MM.1S (cell line): ENCODE measurements around the gene FOXG1.

Source experiments
- DNase-seq: peaks from one replicate; pipeline ENCODE4 v3.0.0-alpha.2; 2015
- H2AFZ ChIP-seq: fragments of 300-600 bp; sonication (generic); 2 replicates; pipeline ENCODE4 v1.6.0; 2016; ENCODE audit warnings: antibody characterized with exemption, low read length
- H3F3A ChIP-seq: fragments of 300-600 bp; sonication (generic); 2 replicates; pipeline ENCODE4 v1.6.1; 2016; ENCODE audit warnings: mild to moderate bottlenecking, antibody characterized with exemption, low read length, moderate library complexity, mixed read lengths; ENCODE audit not compliant: insufficient read depth
- H3K27ac ChIP-seq: fragments of 300-600 bp; sonication (generic); 2 replicates; pipeline ENCODE4 v1.5.1; 2016; ENCODE audit warnings: mild to moderate bottlenecking, low read length
- H3K27me3 ChIP-seq: fragments of 300-600 bp; sonication (generic); replicated peaks from 2 replicates; pipeline ENCODE4 v1.6.0; 2016; ENCODE audit warnings: low read length; ENCODE audit not compliant: insufficient read depth
- H3K36me3 ChIP-seq: fragments of 300-600 bp; sonication (generic); replicated peaks from 2 replicates; pipeline ENCODE4 v1.6.1; 2016; ENCODE audit warnings: mild to moderate bottlenecking, low read length, mixed read lengths; ENCODE audit not compliant: insufficient read depth
- H3K4me1 ChIP-seq: fragments of 300-600 bp; sonication (generic); 2 replicates; pipeline ENCODE4 v1.6.1; 2016; ENCODE audit warnings: low read length, mixed read lengths
- H3K4me2 ChIP-seq: fragments of 300-600 bp; sonication (generic); 2 replicates; pipeline ENCODE4 v1.6.0; 2016; ENCODE audit warnings: low read depth, low read length
- H3K4me3 ChIP-seq: fragments of 300-600 bp; sonication (generic); 2 replicates; pipeline ENCODE4 v1.5.1; 2016; ENCODE audit warnings: low read length, mixed read lengths
- H3K79me2 ChIP-seq: fragments of 300-600 bp; sonication (generic); 2 replicates; pipeline ENCODE4 v1.6.1; 2016; ENCODE audit warnings: mixed run types, low read length, mixed read lengths
- H3K9ac ChIP-seq: fragments of 300-600 bp; sonication (generic); 2 replicates; pipeline ENCODE4 v1.6.1; 2016; ENCODE audit warnings: low read length, mixed read lengths
- H3K9me2 ChIP-seq: fragments of 300-600 bp; sonication (generic); replicated peaks from 2 replicates; pipeline ENCODE4 v1.6.1; 2016; ENCODE audit warnings: mild to moderate bottlenecking, low read length, mixed read lengths; ENCODE audit not compliant: insufficient read depth
- H3K9me3 ChIP-seq: fragments of 300-600 bp; sonication (generic); replicated peaks from 2 replicates; pipeline ENCODE4 v1.6.1; 2016; ENCODE audit warnings: mild to moderate bottlenecking, low read length, mixed read lengths; ENCODE audit not compliant: insufficient read depth
- H4K20me1 ChIP-seq: fragments of 300-600 bp; sonication (generic); 2 replicates; pipeline ENCODE4 v1.6.1; 2016; ENCODE audit warnings: mild to moderate bottlenecking, low read length, moderate library complexity, mixed read lengths; ENCODE audit not compliant: insufficient read depth
- EZH2 ChIP-seq: fragments of 300-600 bp; sonication (generic); optimal IDR thresholded peaks from 2 replicates; pipeline ENCODE3; 2017; ENCODE audit warnings: low read depth, mild to moderate bottlenecking, antibody characterized with exemption, low read length, mixed read lengths
- EZH2phosphoT487 ChIP-seq: fragments of 300-600 bp; sonication (generic); IDR thresholded peaks from 2 replicates; pipeline ENCODE4 v1.6.1; 2018; ENCODE audit warnings: antibody characterized with exemption, low read length
- TF ChIP-seq, protein P1 (sequence below): fragments of 300-600 bp; sonication (generic); IDR thresholded peaks from 2 replicates; pipeline ENCODE4 v1.5.1; 2016; ENCODE audit warnings: antibody characterized with exemption, low read length, mixed read lengths

FOXG1 gene

DNA sequence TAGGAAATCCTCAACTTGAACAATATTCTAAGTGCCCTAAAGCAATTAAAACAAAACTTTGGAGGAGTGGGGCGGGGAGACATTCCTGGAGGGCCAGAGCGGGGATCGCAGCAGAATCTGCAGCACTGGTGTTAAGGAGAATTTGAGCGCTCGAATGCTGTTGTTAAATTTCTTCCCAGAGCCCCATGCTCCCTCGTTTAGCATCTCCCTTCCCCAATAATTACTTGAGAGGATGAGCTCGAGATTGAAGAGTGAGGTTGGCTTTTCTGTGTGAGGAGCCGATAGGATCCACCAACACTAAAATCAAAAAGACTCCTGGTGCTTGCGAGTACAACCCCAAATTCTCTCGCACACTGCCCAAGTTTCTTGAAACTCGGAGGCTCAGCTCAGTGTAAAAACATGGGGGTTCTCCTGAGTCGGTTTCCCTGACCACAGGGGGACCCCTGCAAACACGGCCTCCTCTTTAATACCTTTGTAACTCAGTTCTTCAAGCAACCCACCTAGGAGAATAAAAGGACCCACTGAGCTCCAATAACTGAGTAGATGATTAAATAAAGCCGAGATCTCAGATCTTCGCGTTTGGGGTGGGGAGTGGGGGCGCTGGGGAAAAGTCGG is 10.2 kb upstream of the FOXG1 start:
- H4K20me1 ChIP-seq = no peaks in the 10 kb centered on the region
- TF ChIP-seq, protein P1, sequence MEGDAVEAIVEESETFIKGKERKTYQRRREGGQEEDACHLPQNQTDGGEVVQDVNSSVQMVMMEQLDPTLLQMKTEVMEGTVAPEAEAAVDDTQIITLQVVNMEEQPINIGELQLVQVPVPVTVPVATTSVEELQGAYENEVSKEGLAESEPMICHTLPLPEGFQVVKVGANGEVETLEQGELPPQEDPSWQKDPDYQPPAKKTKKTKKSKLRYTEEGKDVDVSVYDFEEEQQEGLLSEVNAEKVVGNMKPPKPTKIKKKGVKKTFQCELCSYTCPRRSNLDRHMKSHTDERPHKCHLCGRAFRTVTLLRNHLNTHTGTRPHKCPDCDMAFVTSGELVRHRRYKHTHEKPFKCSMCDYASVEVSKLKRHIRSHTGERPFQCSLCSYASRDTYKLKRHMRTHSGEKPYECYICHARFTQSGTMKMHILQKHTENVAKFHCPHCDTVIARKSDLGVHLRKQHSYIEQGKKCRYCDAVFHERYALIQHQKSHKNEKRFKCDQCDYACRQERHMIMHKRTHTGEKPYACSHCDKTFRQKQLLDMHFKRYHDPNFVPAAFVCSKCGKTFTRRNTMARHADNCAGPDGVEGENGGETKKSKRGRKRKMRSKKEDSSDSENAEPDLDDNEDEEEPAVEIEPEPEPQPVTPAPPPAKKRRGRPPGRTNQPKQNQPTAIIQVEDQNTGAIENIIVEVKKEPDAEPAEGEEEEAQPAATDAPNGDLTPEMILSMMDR = no peak
- no peak for TF ChIP-seq EZH2
- TF ChIP-seq EZH2phosphoT487 = no peak
- H2AFZ ChIP-seq = no peak overlapping the region
- H3K27me3 ChIP-seq = no peaks in the 10 kb centered on the region
- H3K4me3 ChIP-seq = no peak overlapping the region
- H3K36me3 ChIP-seq = no peaks in the 10 kb centered on the region
- no peaks in the 10 kb centered on the region for H3K9me3 ChIP-seq
- no peaks in the 10 kb centered on the region for H3K9me2 ChIP-seq
- no peak overlapping the region for H3K27ac ChIP-seq
- no peaks in the 10 kb centered on the region for H3K4me1 ChIP-seq
- no peak overlapping the region for H3K4me2 ChIP-seq
- H3K79me2 ChIP-seq = no peaks in the 10 kb centered on the region
- no peak for DNase-seq
- H3F3A ChIP-seq = no peaks in the 10 kb centered on the region
- no peak overlapping the region for H3K9ac ChIP-seq

- TF ChIP-seq EZH2 = no peak
- no peak for TF ChIP-seq EZH2phosphoT487
- TF ChIP-seq, protein P1 = peak; percentile 20; the same call in 1 of the 2 replicates
- no peaks in the 10 kb centered on the region for H3K9me2 ChIP-seq
- H4K20me1 ChIP-seq = no peaks in the 10 kb centered on the region
- no peak for DNase-seq
- no peak overlapping the region for H3K4me3 ChIP-seq
- no peak overlapping the region for H3K4me2 ChIP-seq
- no peaks in the 10 kb centered on the region for H3K27me3 ChIP-seq
- H3K27ac ChIP-seq = no peak overlapping the region
- H2AFZ ChIP-seq = no peak overlapping the region
- no peaks in the 10 kb centered on the region for H3K9me3 ChIP-seq
- H3K9ac ChIP-seq = no peak overlapping the region
- H3K36me3 ChIP-seq = no peaks in the 10 kb centered on the region
- no peaks in the 10 kb centered on the region for H3F3A ChIP-seq
- no peaks in the 10 kb centered on the region for H3K4me1 ChIP-seq
- H3K79me2 ChIP-seq = no peaks in the 10 kb centered on the region
Measured at GRCh38 chr14:28756884-28757570, 9.6 kb upstream of the FOXG1 start.

GRCh38 chr14:28757786-28758185 is 8.8 kb upstream of the FOXG1 start:
- no peaks in the 10 kb centered on the region for H4K20me1 ChIP-seq
- DNase-seq = no peak
- H3K79me2 ChIP-seq = no peaks in the 10 kb centered on the region
- H3K4me1 ChIP-seq = no peaks in the 10 kb centered on the region
- H3K9ac ChIP-seq = no peak overlapping the region
- no peaks in the 10 kb centered on the region for H3K27me3 ChIP-seq
- H3K27ac ChIP-seq = no peak overlapping the region
- no peak overlapping the region for H3K4me2 ChIP-seq
- no peaks in the 10 kb centered on the region for H3F3A ChIP-seq
- no peak for TF ChIP-seq EZH2
- TF ChIP-seq, protein P1 = no peak
- no peak for TF ChIP-seq EZH2phosphoT487
- H3K9me3 ChIP-seq = no peaks in the 10 kb centered on the region
- H3K4me3 ChIP-seq = no peak overlapping the region
- no peak overlapping the region for H2AFZ ChIP-seq
- no peaks in the 10 kb centered on the region for H3K36me3 ChIP-seq
- H3K9me2 ChIP-seq = no peaks in the 10 kb centered on the region
